ENCODE measurements around the gene CD300H.

Gene CD300H

GRCh38 chr17:74525465-74525725 lies 41.9 kb downstream of the CD300H start:
- in situ Hi-C loops (cut with HindIII; ENCODE audit: low sequenced_read_pairs): no loop called here
- DNase-seq (ENCODE audit: low read depth, low spot score): no peak
- TF ChIP-seq CTCF (IDR thresholded peaks at IDR 0.05; ENCODE audit: low read depth, low read length): no peak
- H3K4me3 ChIP-seq (ENCODE audit: low read depth, low read length): no peak overlapping the region

GRCh38 chr17:74524653-74525464 lies 42.5 kb downstream of the CD300H start:
- H3K4me3 ChIP-seq (ENCODE audit: low read depth, low read length): no peak overlapping the region
- in situ Hi-C loops (cut with HindIII; ENCODE audit: low sequenced_read_pairs): no loop called here
- DNase-seq (ENCODE audit: low read depth, low spot score): no peak
- no peak for TF ChIP-seq CTCF (IDR thresholded peaks at IDR 0.05; ENCODE audit: low read depth, low read length)

- in situ Hi-C loops (cut with HindIII; ENCODE audit: low sequenced_read_pairs): no loop called here
- DNase-seq (ENCODE audit: low read depth, low spot score): no peak
- H3K4me3 ChIP-seq (ENCODE audit: low read depth, low read length): no peak overlapping the region
- no peak for TF ChIP-seq CTCF (IDR thresholded peaks at IDR 0.05; ENCODE audit: low read depth, low read length)
Observed at GRCh38 chr17:74523308-74523707, 44.0 kb downstream of the CD300H start.

- DNase-seq (ENCODE audit: low read depth, low spot score): no peak
- no peak overlapping the region for H3K4me3 ChIP-seq (ENCODE audit: low read depth, low read length)
- TF ChIP-seq CTCF (IDR thresholded peaks at IDR 0.05; ENCODE audit: low read depth, low read length): no peak
- in situ Hi-C loops (cut with HindIII; ENCODE audit: low sequenced_read_pairs): no loop called here
Observed at GRCh38 chr17:74522381-74523105, 44.8 kb downstream of the CD300H start.

- H3K4me3 ChIP-seq (ENCODE audit: low read depth, low read length): no peak overlapping the region
- DNase-seq (ENCODE audit: low read depth, low spot score): no peak
- in situ Hi-C loops (cut with HindIII; ENCODE audit: low sequenced_read_pairs): no loop called here
- TF ChIP-seq CTCF (IDR thresholded peaks at IDR 0.05; ENCODE audit: low read depth, low read length): no peak
Observed at GRCh38 chr17:74521701-74522201, 45.6 kb downstream of the CD300H start.

GRCh38 chr17:74520790-74521480 lies 46.4 kb downstream of the CD300H start:
- DNase-seq (ENCODE audit: low read depth, low spot score): no peak
- in situ Hi-C loops (cut with HindIII; ENCODE audit: low sequenced_read_pairs): no loop called here
- H3K4me3 ChIP-seq (ENCODE audit: low read depth, low read length): no peak overlapping the region
- TF ChIP-seq CTCF (IDR thresholded peaks at IDR 0.05; ENCODE audit: low read depth, low read length): no peak
